ENCODE data around the gene SYCP3.

The SYCP3 gene

DNA sequence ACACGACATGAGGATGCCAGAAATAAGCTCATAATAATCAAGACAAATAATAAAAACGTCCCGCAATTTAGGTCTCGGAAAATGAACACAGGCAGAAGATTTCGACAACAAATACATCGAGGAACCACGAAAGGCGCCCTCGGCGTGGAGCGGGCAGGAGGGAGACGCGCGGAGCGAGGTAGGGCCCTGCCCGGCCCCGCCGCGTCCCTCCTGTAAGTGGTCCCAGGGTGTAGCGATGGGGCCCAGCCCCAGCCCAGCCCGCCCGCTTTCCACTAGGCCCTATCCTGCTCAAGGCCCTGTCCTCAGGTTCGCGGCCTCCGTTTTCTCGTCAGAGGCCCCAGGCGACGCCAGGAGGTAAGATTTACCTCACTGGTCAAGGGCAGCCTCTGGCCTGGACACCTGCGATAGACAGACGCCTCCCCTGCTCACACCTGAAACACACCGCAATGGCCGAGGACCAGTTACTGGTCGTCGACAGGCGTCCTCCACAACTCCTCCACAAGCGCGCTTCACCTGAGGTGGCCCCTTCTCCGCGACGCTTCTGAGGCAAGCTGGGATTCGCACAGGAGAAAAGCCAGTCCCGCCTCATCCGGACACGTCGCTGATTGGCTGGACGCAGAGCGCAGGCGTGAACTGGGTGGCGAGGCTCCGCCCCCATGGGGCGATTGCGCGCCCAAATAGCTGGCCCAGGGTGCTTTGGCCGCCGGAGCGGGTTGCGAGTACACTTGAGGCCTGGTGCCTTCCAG is at the start of gene SYCP3:
Gene SYCP3 (minus strand): TSS at position 543 of the 746 bp plus-strand sequence. CDS start 1,527 bp downstream, outside the sequence.
- no peak within 1 kb of the TSS for H3K4me3 ChIP-seq (replicated peaks in 1 of 2; ENCODE audit: low read depth in 2 of 2, low read length in 2 of 2)

DNA sequence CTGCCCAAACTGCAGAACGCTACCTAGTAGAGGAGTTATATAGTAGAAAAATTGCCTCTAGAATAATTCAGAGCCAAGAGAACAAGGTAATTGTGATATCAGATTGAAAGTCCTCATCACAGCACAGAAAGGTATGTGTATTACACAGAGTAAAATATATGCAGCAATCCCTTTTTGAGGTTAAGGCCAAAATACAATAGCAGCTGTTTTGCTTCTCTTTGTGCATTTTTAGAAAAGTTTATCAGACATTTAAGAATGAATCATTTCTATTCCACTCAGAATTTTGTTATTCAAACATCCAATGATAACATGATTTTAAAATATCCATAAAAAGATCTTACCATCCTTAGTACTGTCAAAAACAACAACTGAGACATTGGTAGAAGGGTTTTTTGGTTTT is 46.4 kb upstream of the SYCP3 start:
- DNase-seq (ENCODE audit: low read depth in 2 of 2): no peak
- TF ChIP-seq, protein P1, sequence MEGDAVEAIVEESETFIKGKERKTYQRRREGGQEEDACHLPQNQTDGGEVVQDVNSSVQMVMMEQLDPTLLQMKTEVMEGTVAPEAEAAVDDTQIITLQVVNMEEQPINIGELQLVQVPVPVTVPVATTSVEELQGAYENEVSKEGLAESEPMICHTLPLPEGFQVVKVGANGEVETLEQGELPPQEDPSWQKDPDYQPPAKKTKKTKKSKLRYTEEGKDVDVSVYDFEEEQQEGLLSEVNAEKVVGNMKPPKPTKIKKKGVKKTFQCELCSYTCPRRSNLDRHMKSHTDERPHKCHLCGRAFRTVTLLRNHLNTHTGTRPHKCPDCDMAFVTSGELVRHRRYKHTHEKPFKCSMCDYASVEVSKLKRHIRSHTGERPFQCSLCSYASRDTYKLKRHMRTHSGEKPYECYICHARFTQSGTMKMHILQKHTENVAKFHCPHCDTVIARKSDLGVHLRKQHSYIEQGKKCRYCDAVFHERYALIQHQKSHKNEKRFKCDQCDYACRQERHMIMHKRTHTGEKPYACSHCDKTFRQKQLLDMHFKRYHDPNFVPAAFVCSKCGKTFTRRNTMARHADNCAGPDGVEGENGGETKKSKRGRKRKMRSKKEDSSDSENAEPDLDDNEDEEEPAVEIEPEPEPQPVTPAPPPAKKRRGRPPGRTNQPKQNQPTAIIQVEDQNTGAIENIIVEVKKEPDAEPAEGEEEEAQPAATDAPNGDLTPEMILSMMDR (IDR thresholded peaks at IDR 0.05; ENCODE audit: low read depth, low read length): no peak
- no peak overlapping the region for H3K4me3 ChIP-seq (replicated peaks in 1 of 2; ENCODE audit: low read depth in 2 of 2, low read length in 2 of 2)

More for the DNA sequence above, at the start of gene SYCP3:
- TF ChIP-seq, protein P1 (IDR thresholded peaks at IDR 0.05; ENCODE audit: low read depth, low read length): no peak
- no peak for DNase-seq (ENCODE audit: low read depth in 2 of 2)

DNA sequence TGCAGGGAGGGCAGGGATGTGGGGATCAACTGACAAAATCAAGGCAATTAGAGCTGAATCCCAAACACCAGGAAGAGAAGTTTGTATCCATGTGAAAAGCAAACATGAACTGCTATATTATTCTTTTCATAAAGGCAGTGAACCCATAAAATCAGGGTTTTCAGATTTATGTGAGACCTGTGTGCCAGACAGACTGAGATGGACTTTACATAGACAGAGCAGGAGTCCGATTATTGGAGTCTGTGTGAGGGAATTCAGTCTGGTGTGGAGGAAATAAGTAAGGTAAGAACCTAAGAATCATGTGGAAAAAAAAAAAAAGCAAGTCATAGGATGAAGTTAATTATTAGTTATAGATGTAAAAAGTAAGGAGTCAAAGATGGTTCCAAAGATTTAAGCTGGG is 45.1 kb upstream of the SYCP3 start:
- no peak overlapping the region for H3K4me3 ChIP-seq (replicated peaks in 1 of 2; ENCODE audit: low read depth in 2 of 2, low read length in 2 of 2)
- TF ChIP-seq, protein P1 (IDR thresholded peaks at IDR 0.05; ENCODE audit: low read depth, low read length): no peak
- no peak for DNase-seq (ENCODE audit: low read depth in 2 of 2)

DNA sequence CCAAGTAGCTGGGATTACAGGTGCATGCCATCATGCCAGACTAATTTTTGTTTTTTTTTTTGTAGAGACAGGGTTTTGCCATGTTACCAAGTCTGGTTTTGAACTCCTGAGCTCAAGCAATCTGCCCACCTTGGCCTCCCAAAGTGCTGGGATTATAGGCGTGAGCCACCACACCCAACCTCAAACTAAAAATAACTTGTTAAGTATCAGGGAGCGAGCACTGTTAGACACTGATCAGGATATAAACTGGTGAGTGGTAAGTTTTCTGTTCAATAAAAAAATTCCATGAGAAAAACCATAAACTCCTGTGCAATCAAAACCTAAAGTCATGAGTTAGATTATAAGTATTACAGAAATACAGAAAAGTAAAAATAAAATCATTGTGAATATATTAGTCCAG is 44.6 kb upstream of the SYCP3 start:
- no peak overlapping the region for H3K4me3 ChIP-seq (replicated peaks in 1 of 2; ENCODE audit: low read depth in 2 of 2, low read length in 2 of 2)
- DNase-seq (ENCODE audit: low read depth in 2 of 2): no peak
- TF ChIP-seq, protein P1 (IDR thresholded peaks at IDR 0.05; ENCODE audit: low read depth, low read length): no peak

DNA sequence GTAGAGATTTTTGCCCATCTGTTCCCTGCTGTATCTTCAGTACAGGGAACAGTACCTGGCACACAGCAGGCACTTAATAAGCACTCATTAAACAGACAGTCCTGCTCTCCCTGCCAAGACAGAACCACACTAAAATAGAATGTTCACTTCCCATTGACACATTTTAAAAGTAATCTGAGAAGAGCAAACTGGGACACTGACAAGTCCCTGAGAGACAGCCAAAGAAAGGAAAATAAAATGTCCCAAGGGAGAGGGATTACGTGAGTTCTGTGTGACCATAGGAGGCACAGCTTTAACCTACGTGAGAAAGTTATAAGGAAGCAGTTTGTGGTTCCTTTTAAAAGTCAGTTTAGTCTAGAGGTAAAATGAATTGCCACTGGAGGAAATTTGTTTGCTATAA is 43.9 kb upstream of the SYCP3 start:
- TF ChIP-seq, protein P1 (IDR thresholded peaks at IDR 0.05; ENCODE audit: low read depth, low read length): no peak
- peak in 1 of 2 donors; percentile 26 for DNase-seq (ENCODE audit: low read depth in 2 of 2)
- H3K4me3 ChIP-seq (replicated peaks in 1 of 2; ENCODE audit: low read depth in 2 of 2, low read length in 2 of 2): no peak overlapping the region

DNA sequence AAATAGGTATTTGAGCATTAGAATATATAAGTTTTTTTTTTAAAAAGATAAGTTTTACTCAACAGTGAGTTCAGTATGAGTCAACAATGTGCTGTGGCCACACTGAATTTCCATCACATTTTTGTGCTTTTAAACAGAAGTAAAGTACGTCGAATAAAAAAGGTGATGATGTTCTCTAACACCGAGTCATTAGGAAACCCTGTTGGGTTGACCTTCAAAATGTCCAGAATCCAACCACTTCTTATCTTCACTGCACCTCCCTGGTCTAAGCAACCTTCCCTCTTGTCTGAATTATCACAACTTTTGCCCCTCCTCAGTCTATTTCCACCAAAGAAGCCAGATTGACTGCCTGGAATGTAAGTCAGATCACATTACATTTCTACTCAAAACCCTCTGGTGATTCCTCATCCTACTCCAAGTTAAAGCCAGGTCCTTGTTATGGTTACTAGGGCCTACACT is 43.0 kb upstream of the SYCP3 start:
- peak; percentile 39 to 59 for DNase-seq (ENCODE audit: low read depth in 2 of 2)
- no peak overlapping the region for H3K4me3 ChIP-seq (replicated peaks in 1 of 2; ENCODE audit: low read depth in 2 of 2, low read length in 2 of 2)
- TF ChIP-seq, protein P1 (IDR thresholded peaks at IDR 0.05; ENCODE audit: low read depth, low read length): no peak
